ENCODE measurements around the gene AGPAT1.
"Not testable (repeated sequence)": the region's sequence is repeated elsewhere in the genome, so short reads cannot be mapped to it uniquely, and the experiment has no call there.

AGPAT1 gene

GRCh38 chr6:32214126-32214525 lies 38.2 kb upstream of the AGPAT1 start:
- Histone ChIP-seq H3K4me1 (ENCODE audit: control insufficient read depth in 2 of 2, insufficient read depth in 2 of 2, low read length in 2 of 2) (no peaks in the 10 kb centered on the region), H3K9me3 (ENCODE audit: control insufficient read depth in 2 of 2, low read length in 2 of 2) (no peaks in the 10 kb centered on the region), H3K36me3 (ENCODE audit: control insufficient read depth in 2 of 2, insufficient read depth in 2 of 2, low read length in 2 of 2) (no peaks in the 10 kb centered on the region), H3K27me3 (ENCODE audit: control insufficient read depth in 2 of 2, insufficient read depth in 2 of 2, low read length in 2 of 2) (no peaks in the 10 kb centered on the region), H3K27ac (ENCODE audit: low read depth in 2 of 2, low read length in 2 of 2) (no peak overlapping the region), H3K9ac (ENCODE audit: low read depth in 1 of 2, low read length in 2 of 2) (no peak overlapping the region), H3K4me3 (ENCODE audit: low read length in 2 of 2) (no peak overlapping the region)

- Histone ChIP-seq H3K4me1 (ENCODE audit: control insufficient read depth in 2 of 2, insufficient read depth in 2 of 2, low read length in 2 of 2) (no peaks in the 10 kb centered on the region), H3K4me3 (ENCODE audit: low read length in 2 of 2) (no peak overlapping the region), H3K9ac (ENCODE audit: low read depth in 1 of 2, low read length in 2 of 2) (peak overlapping the region in 1 of 2 donors; percentile 4), H3K9me3 (ENCODE audit: control insufficient read depth in 2 of 2, low read length in 2 of 2) (no peaks in the 10 kb centered on the region), H3K27ac (ENCODE audit: low read depth in 2 of 2, low read length in 2 of 2) (no peak overlapping the region), H3K27me3 (ENCODE audit: control insufficient read depth in 2 of 2, insufficient read depth in 2 of 2, low read length in 2 of 2) (no peaks in the 10 kb centered on the region), H3K36me3 (ENCODE audit: control insufficient read depth in 2 of 2, insufficient read depth in 2 of 2, low read length in 2 of 2) (no peaks in the 10 kb centered on the region)
These were observed 37.8 kb upstream of the AGPAT1 start for GRCh38 chr6:32213649-32214048.

- Histone ChIP-seq H3K36me3 (ENCODE audit: control insufficient read depth in 2 of 2, insufficient read depth in 2 of 2, low read length in 2 of 2) (no peaks in the 10 kb centered on the region), H3K9ac (ENCODE audit: low read depth in 1 of 2, low read length in 2 of 2) (no peak overlapping the region), H3K27ac (ENCODE audit: low read depth in 2 of 2, low read length in 2 of 2) (no peak overlapping the region), H3K27me3 (ENCODE audit: control insufficient read depth in 2 of 2, insufficient read depth in 2 of 2, low read length in 2 of 2) (no peaks in the 10 kb centered on the region), H3K4me3 (ENCODE audit: low read length in 2 of 2) (no peak overlapping the region), H3K4me1 (ENCODE audit: control insufficient read depth in 2 of 2, insufficient read depth in 2 of 2, low read length in 2 of 2) (no peaks in the 10 kb centered on the region), H3K9me3 (ENCODE audit: control insufficient read depth in 2 of 2, low read length in 2 of 2) (no peaks in the 10 kb centered on the region)
These were observed 36.3 kb upstream of the AGPAT1 start for GRCh38 chr6:32212076-32212760.

GRCh38 chr6:32211432-32211831 lies 35.5 kb upstream of the AGPAT1 start:
- H3K27ac ChIP-seq (ENCODE audit: low read depth in 2 of 2, low read length in 2 of 2); H3K9me3 ChIP-seq (ENCODE audit: control insufficient read depth in 2 of 2, low read length in 2 of 2); H3K36me3 ChIP-seq (ENCODE audit: control insufficient read depth in 2 of 2, insufficient read depth in 2 of 2, low read length in 2 of 2); H3K4me3 ChIP-seq (ENCODE audit: low read length in 2 of 2); H3K27me3 ChIP-seq (ENCODE audit: control insufficient read depth in 2 of 2, insufficient read depth in 2 of 2, low read length in 2 of 2); H3K9ac ChIP-seq (ENCODE audit: low read depth in 1 of 2, low read length in 2 of 2); H3K4me1 ChIP-seq (ENCODE audit: control insufficient read depth in 2 of 2, insufficient read depth in 2 of 2, low read length in 2 of 2): not testable (repeated sequence)

- no peak overlapping the region for H3K4me3 ChIP-seq (ENCODE audit: low read length in 2 of 2)
- H3K4me1 ChIP-seq (ENCODE audit: control insufficient read depth in 2 of 2, insufficient read depth in 2 of 2, low read length in 2 of 2) = no peaks in the 10 kb centered on the region
- H3K36me3 ChIP-seq (ENCODE audit: control insufficient read depth in 2 of 2, insufficient read depth in 2 of 2, low read length in 2 of 2) = no peaks in the 10 kb centered on the region
- no peaks in the 10 kb centered on the region for H3K9me3 ChIP-seq (ENCODE audit: control insufficient read depth in 2 of 2, low read length in 2 of 2)
- H3K27me3 ChIP-seq (ENCODE audit: control insufficient read depth in 2 of 2, insufficient read depth in 2 of 2, low read length in 2 of 2) = no peaks in the 10 kb centered on the region
- no peak overlapping the region for H3K27ac ChIP-seq (ENCODE audit: low read depth in 2 of 2, low read length in 2 of 2)
- no peak overlapping the region for H3K9ac ChIP-seq (ENCODE audit: low read depth in 1 of 2, low read length in 2 of 2)
These were observed 34.3 kb upstream of the AGPAT1 start for GRCh38 chr6:32210191-32210601.

GRCh38 chr6:32208996-32209395 lies 33.1 kb upstream of the AGPAT1 start:
- no peak overlapping the region for H3K27ac ChIP-seq (ENCODE audit: low read depth in 2 of 2, low read length in 2 of 2)
- no peak overlapping the region for H3K4me3 ChIP-seq (ENCODE audit: low read length in 2 of 2)
- no peak overlapping the region for H3K9ac ChIP-seq (ENCODE audit: low read depth in 1 of 2, low read length in 2 of 2)
- H3K9me3 ChIP-seq (ENCODE audit: control insufficient read depth in 2 of 2, low read length in 2 of 2) = no peaks in the 10 kb centered on the region
- no peaks in the 10 kb centered on the region for H3K36me3 ChIP-seq (ENCODE audit: control insufficient read depth in 2 of 2, insufficient read depth in 2 of 2, low read length in 2 of 2)
- no peaks in the 10 kb centered on the region for H3K27me3 ChIP-seq (ENCODE audit: control insufficient read depth in 2 of 2, insufficient read depth in 2 of 2, low read length in 2 of 2)
- no peaks in the 10 kb centered on the region for H3K4me1 ChIP-seq (ENCODE audit: control insufficient read depth in 2 of 2, insufficient read depth in 2 of 2, low read length in 2 of 2)

- no peak overlapping the region for H3K4me3 ChIP-seq (ENCODE audit: low read length in 2 of 2)
- H3K27ac ChIP-seq (ENCODE audit: low read depth in 2 of 2, low read length in 2 of 2) = no peak overlapping the region
- no peaks in the 10 kb centered on the region for H3K36me3 ChIP-seq (ENCODE audit: control insufficient read depth in 2 of 2, insufficient read depth in 2 of 2, low read length in 2 of 2)
- no peaks in the 10 kb centered on the region for H3K9me3 ChIP-seq (ENCODE audit: control insufficient read depth in 2 of 2, low read length in 2 of 2)
- H3K9ac ChIP-seq (ENCODE audit: low read depth in 1 of 2, low read length in 2 of 2) = no peak overlapping the region
- H3K4me1 ChIP-seq (ENCODE audit: control insufficient read depth in 2 of 2, insufficient read depth in 2 of 2, low read length in 2 of 2) = no peaks in the 10 kb centered on the region
- H3K27me3 ChIP-seq (ENCODE audit: control insufficient read depth in 2 of 2, insufficient read depth in 2 of 2, low read length in 2 of 2) = no peaks in the 10 kb centered on the region
These were observed 28.4 kb upstream of the AGPAT1 start for GRCh38 chr6:32204268-32204715.

GRCh38 chr6:32203426-32204267 lies 27.8 kb upstream of the AGPAT1 start:
- H3K27me3 ChIP-seq (ENCODE audit: control insufficient read depth in 2 of 2, insufficient read depth in 2 of 2, low read length in 2 of 2) = no peaks in the 10 kb centered on the region
- no peak overlapping the region for H3K27ac ChIP-seq (ENCODE audit: low read depth in 2 of 2, low read length in 2 of 2)
- H3K9me3 ChIP-seq (ENCODE audit: control insufficient read depth in 2 of 2, low read length in 2 of 2) = no peaks in the 10 kb centered on the region
- no peak overlapping the region for H3K9ac ChIP-seq (ENCODE audit: low read depth in 1 of 2, low read length in 2 of 2)
- no peak overlapping the region for H3K4me3 ChIP-seq (ENCODE audit: low read length in 2 of 2)
- no peaks in the 10 kb centered on the region for H3K36me3 ChIP-seq (ENCODE audit: control insufficient read depth in 2 of 2, insufficient read depth in 2 of 2, low read length in 2 of 2)
- H3K4me1 ChIP-seq (ENCODE audit: control insufficient read depth in 2 of 2, insufficient read depth in 2 of 2, low read length in 2 of 2) = no peaks in the 10 kb centered on the region

GRCh38 chr6:32202186-32202585 lies 26.3 kb upstream of the AGPAT1 start:
- Histone ChIP-seq H3K36me3 (ENCODE audit: control insufficient read depth in 2 of 2, insufficient read depth in 2 of 2, low read length in 2 of 2) (no peaks in the 10 kb centered on the region), H3K9me3 (ENCODE audit: control insufficient read depth in 2 of 2, low read length in 2 of 2) (no peaks in the 10 kb centered on the region), H3K9ac (ENCODE audit: low read depth in 1 of 2, low read length in 2 of 2) (no peak overlapping the region), H3K27ac (ENCODE audit: low read depth in 2 of 2, low read length in 2 of 2) (no peak overlapping the region), H3K4me3 (ENCODE audit: low read length in 2 of 2) (no peak overlapping the region), H3K27me3 (ENCODE audit: control insufficient read depth in 2 of 2, insufficient read depth in 2 of 2, low read length in 2 of 2) (no peaks in the 10 kb centered on the region), H3K4me1 (ENCODE audit: control insufficient read depth in 2 of 2, insufficient read depth in 2 of 2, low read length in 2 of 2) (no peaks in the 10 kb centered on the region)

- Histone ChIP-seq H3K9me3 (ENCODE audit: control insufficient read depth in 2 of 2, low read length in 2 of 2) (no peaks in the 10 kb centered on the region), H3K27ac (ENCODE audit: low read depth in 2 of 2, low read length in 2 of 2) (no peak overlapping the region), H3K4me3 (ENCODE audit: low read length in 2 of 2) (no peak overlapping the region), H3K27me3 (ENCODE audit: control insufficient read depth in 2 of 2, insufficient read depth in 2 of 2, low read length in 2 of 2) (no peaks in the 10 kb centered on the region), H3K36me3 (ENCODE audit: control insufficient read depth in 2 of 2, insufficient read depth in 2 of 2, low read length in 2 of 2) (no peaks in the 10 kb centered on the region), H3K4me1 (ENCODE audit: control insufficient read depth in 2 of 2, insufficient read depth in 2 of 2, low read length in 2 of 2) (peaks cover 7% of the 10 kb centered on the region in 2 donors), H3K9ac (ENCODE audit: low read depth in 1 of 2, low read length in 2 of 2) (no peak overlapping the region)
These were observed 25.0 kb upstream of the AGPAT1 start for GRCh38 chr6:32200711-32201475.

Data from mucosa of rectum (tissue), 2 donors.